GM13977 (cell line): ENCODE data around the gene PIP4K2A.

Source experiments
- DNase-seq: peaks from one replicate; pipeline ENCODE4 v3.0.0; 2012; ENCODE audit warnings: low spot score
- CTCF ChIP-seq: IDR thresholded peaks from 2 replicates; pipeline ENCODE4 v1.5.1; 2012; ENCODE audit warnings: mild to moderate bottlenecking, control low read depth; ENCODE audit not compliant: insufficient read depth; ENCODE audit errors: extremely low read depth, missing control alignments
- in situ Hi-C: fragments of 300-500 bp; cut with MboI; formaldehyde crosslinking; loops from one replicate; pipeline ENCODE4 v1.12.0; 2022; ENCODE audit warnings: low sequenced_read_pairs, low pct_unique_long_range_greater_than_20kb, mixed read lengths, inconsistent platforms; ENCODE audit not compliant: unreplicated experiment

Gene PIP4K2A

DNA sequence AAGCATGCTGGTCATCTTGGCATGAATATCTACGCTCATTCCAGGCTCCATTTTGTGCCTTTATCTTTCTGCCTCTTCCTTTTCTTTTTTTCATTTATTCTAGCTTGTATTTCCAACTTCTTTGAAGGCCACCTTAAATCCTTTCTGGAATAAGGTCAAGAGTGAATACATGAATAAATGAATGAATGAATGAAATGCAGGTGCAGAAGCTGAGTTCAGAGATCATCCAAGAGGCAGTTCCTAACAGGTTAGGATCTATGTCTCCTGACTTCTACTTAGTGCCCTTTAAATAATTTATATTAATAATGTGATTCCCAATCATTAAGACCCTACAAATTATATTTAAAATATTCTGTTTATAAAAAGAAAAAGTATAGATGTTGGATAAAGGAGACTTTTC is 125.9 kb downstream of the PIP4K2A start:
- DNase-seq = no peak
- in situ Hi-C loops = no loop called here
- TF ChIP-seq CTCF = no peak

DNA sequence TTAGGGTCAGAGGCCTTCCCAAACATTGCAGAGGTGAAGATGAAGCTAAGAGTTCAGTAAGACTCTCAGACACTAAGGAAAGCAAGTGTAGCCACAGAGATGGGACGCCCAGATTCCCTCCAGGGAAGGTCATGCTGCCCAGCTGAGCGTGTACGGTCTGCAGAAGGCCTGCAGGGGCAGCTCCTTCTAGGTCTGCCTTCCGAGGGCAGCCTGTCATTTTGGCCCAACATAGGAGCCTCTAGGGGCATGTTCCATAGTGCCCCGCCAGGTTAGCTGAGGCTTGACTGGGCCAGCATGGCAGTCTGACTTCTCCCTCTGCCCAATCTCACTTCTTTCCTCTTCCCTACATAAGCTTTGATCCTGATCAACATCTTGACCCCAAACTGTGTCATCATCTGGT is 130.7 kb downstream of the PIP4K2A start:
- no peak for TF ChIP-seq CTCF
- in situ Hi-C loops = no loop called here
- DNase-seq = no peak

GRCh38 chr10:22581461-22581860 is 132.9 kb downstream of the PIP4K2A start:
- DNase-seq = no peak
- in situ Hi-C loops = no loop called here
- no peak for TF ChIP-seq CTCF

GRCh38 chr10:22580711-22581110 is 133.7 kb downstream of the PIP4K2A start:
- TF ChIP-seq CTCF = no peak
- in situ Hi-C loops = no loop called here
- DNase-seq = no peak

- no peak for DNase-seq
- in situ Hi-C loops = no loop called here
- no peak for TF ChIP-seq CTCF
Observed at GRCh38 chr10:22579826-22580225, 134.6 kb downstream of the PIP4K2A start.

GRCh38 chr10:22573820-22574569 is 140.4 kb downstream of the PIP4K2A start:
- peak; percentile 24 for DNase-seq
- in situ Hi-C loops = loop anchor here (25.0 kb wide), 1 partner anchor 562 kb away; the partner anchor contains the start of gene DNAJC1
- peak; percentile 41 for TF ChIP-seq CTCF
